Mesenchymal stem cell (in vitro differentiated cells and primary cell): ENCODE measurements around the gene ABCB11.
"Not testable (repeated sequence)": the region's sequence is repeated elsewhere in the genome, so short reads cannot be mapped to it uniquely, and the experiment has no call there.

Experiments used
- DNase-seq: peaks from one replicate; pipeline ENCODE4 v3.0.0-alpha.2; 2013
- H2AFZ ChIP-seq: one replicate; pipeline ENCODE4 v1.6.1; 2013; ENCODE audit warnings: low read depth, mild to moderate bottlenecking, control low read depth, inconsistent platforms, low read length, moderate library complexity
- H2AK5ac ChIP-seq: 2 replicates; pipeline ENCODE4 v1.6.1; 2013; ENCODE audit warnings: low read length, moderate library complexity, mild to moderate bottlenecking, inconsistent platforms; ENCODE audit not compliant: severe bottlenecking
- H2BK120ac ChIP-seq: one replicate; pipeline ENCODE4 v1.6.1; 2013; ENCODE audit warnings: low read depth, mild to moderate bottlenecking, inconsistent platforms, low read length, moderate library complexity
- H2BK12ac ChIP-seq, 2 experiments: one replicate each; pipeline ENCODE4 v1.6.1; 2013; ENCODE audit warnings: inconsistent platforms in 2 of 2, low read length in 2 of 2, mild to moderate bottlenecking in 2 of 2, moderate library complexity in 2 of 2, control low read depth in 1 of 2
- H2BK15ac ChIP-seq: one replicate; pipeline ENCODE4 v1.6.1; 2013; ENCODE audit warnings: mild to moderate bottlenecking, low read depth, inconsistent platforms; ENCODE audit not compliant: poor library complexity, severe bottlenecking
- H2BK5ac ChIP-seq: 2 replicates; pipeline ENCODE4 v1.6.1; 2013; ENCODE audit warnings: low read depth, mild to moderate bottlenecking, low read length, control low read depth, inconsistent platforms; ENCODE audit not compliant: poor library complexity, severe bottlenecking
- H3K14ac ChIP-seq, 2 experiments: one replicate each; pipeline ENCODE4 v1.6.1; 2013; ENCODE audit warnings: inconsistent platforms in 2 of 2, low read length in 2 of 2, control low read depth in 1 of 2, mild to moderate bottlenecking in 1 of 2, moderate library complexity in 1 of 2
- H3K18ac ChIP-seq, 2 experiments: one replicate each; pipeline ENCODE4 v1.6.1; 2013; ENCODE audit warnings: inconsistent platforms in 2 of 2, low read length in 2 of 2, control low read depth in 1 of 2, low read depth in 1 of 2, mild to moderate bottlenecking in 1 of 2
- H3K23ac ChIP-seq, 2 experiments: one replicate each; pipeline ENCODE4 v1.6.1; 2013; ENCODE audit warnings: inconsistent platforms in 2 of 2, low read length in 2 of 2, mild to moderate bottlenecking in 2 of 2, moderate library complexity in 2 of 2, control low read depth in 1 of 2
- H3K27ac ChIP-seq: 2 replicates; pipeline ENCODE4 v1.5.1; 2013; ENCODE audit warnings: mild to moderate bottlenecking, moderate library complexity, low read length, control low read depth, inconsistent platforms; ENCODE audit not compliant: poor library complexity, severe bottlenecking
- H3K27me3 ChIP-seq, 2 experiments: 2 replicates each; pipeline versions ENCODE4 v1.6.1 to v1.7.0; 2013; ENCODE audit warnings: low read length in 2 of 2, mild to moderate bottlenecking in 2 of 2, moderate library complexity in 2 of 2, control low read depth in 1 of 2, inconsistent platforms in 1 of 2; ENCODE audit not compliant: control insufficient read depth in 1 of 2, insufficient read depth in 1 of 2
- H3K36me3 ChIP-seq, 2 experiments: 2 replicates each; pipeline versions ENCODE4 v1.6.1 to v1.7.0; 2013; ENCODE audit warnings: low read length in 2 of 2, control low read depth in 1 of 2, inconsistent platforms in 1 of 2, low read depth in 1 of 2, mild to moderate bottlenecking in 1 of 2; ENCODE audit not compliant: insufficient read depth in 2 of 2, control insufficient read depth in 1 of 2
- H3K4ac ChIP-seq, 2 experiments: one replicate each; pipeline ENCODE4 v1.6.1; 2013; ENCODE audit warnings: inconsistent platforms in 2 of 2, low read length in 2 of 2, mild to moderate bottlenecking in 2 of 2, moderate library complexity in 2 of 2, control low read depth in 1 of 2, low read depth in 1 of 2
- H3K4me1 ChIP-seq: 2 replicates; pipeline ENCODE4 v1.6.1; 2013; ENCODE audit warnings: low read depth, low read length, control low read depth; ENCODE audit not compliant: control insufficient read depth, insufficient read depth
- H3K4me2 ChIP-seq: 2 replicates; pipeline ENCODE4 v1.6.1; 2013; ENCODE audit warnings: low read length, mild to moderate bottlenecking, inconsistent platforms; ENCODE audit not compliant: poor library complexity, severe bottlenecking
- H3K4me3 ChIP-seq, 2 experiments: 2 replicates each; pipeline versions ENCODE4 v1.5.1 to v1.7.0; 2013; ENCODE audit warnings: low read length in 2 of 2, mild to moderate bottlenecking in 2 of 2, control low read depth in 1 of 2, low read depth in 1 of 2; ENCODE audit not compliant: insufficient read depth in 1 of 2
- H3K79me1 ChIP-seq: replicated peaks from 2 replicates; pipeline ENCODE4 v1.6.1; 2013; ENCODE audit warnings: mild to moderate bottlenecking, control low read depth, low read length, inconsistent platforms; ENCODE audit not compliant: poor library complexity, severe bottlenecking
- H3K9ac ChIP-seq: 2 replicates; pipeline ENCODE4 v1.7.0; 2013; ENCODE audit warnings: mild to moderate bottlenecking, low read length, moderate library complexity
- H3K9me3 ChIP-seq: 2 replicates; pipeline ENCODE4 v1.7.0; 2013; ENCODE audit warnings: mild to moderate bottlenecking, low read length; ENCODE audit not compliant: control insufficient read depth
- H4K8ac ChIP-seq: one replicate; pipeline ENCODE4 v1.6.1; 2013; ENCODE audit warnings: inconsistent platforms, mild to moderate bottlenecking, low read length, moderate library complexity
- H4K91ac ChIP-seq: one replicate; pipeline ENCODE4 v1.6.1; 2013; ENCODE audit warnings: mild to moderate bottlenecking, low read length, inconsistent platforms
- WGBS: methylation state at CpG from one replicate; pipeline ENCODE4 v1.1.7; 2013; ENCODE audit warnings: mixed read lengths; 5-methylcytosine and 5-hydroxymethylcytosine counted together

Gene ABCB11

DNA sequence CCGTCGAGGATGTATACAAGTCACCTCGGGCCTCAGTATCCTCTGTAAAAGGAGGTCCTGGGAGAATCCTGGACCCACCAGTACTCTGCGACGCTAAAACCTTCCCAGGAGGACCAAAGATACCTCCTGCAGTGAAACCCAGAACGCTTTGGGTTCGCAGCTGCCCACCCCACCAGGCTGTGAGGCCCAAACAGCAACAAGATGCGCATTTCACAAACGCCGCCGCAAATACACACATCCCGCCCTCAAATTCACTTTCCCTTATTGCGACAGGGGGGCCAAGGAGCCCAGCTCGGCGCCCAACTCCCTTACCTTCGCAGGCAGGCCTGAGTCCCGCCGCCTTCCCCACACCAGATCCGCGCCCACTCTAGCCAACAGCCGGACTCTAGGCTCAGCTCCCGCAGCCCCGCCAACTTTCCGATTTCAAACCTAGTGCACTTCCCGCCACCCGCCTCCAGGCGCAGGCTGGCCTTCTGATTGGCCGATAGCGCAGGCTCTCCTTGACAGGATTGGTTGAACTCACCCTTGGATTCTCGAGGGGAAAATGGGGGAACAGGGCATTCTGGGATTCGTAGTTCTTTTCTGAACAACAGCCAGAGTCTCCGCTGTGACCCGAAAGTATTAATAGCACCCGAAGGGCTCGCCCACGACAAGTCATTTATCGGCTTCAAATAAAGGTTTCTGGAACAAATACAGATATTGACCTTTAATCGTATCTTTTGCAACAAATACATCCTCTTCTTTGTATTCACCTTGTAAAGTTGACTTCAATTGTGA lies 140.9 kb downstream of the ABCB11 start, which contains the start of gene SPC25:
SPC25 (minus strand) TSS at position 425 of the 777 bp plus-strand sequence. CDS start 911 bp downstream, outside the sequence.
- H2BK5ac ChIP-seq: no peak within 1 kb of the TSS

DNA sequence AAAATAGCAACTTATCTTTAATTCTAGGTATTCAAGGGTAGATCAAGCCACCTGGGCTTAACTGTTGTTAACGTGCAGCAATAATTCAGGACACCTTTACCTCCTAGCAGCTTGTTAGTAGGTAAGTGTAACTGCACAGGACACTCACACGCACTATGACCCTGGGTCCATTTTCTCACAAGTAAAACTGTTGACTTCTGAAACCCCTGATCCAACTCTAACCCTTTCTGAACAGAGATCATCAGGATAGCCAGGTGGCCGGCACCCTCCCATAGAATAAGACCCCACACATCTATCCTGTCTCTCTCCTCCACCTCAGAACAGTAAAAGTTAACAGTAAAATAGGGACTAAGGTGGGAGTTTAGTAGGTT lies 141.5 kb downstream of the ABCB11 start:
- Histone ChIP-seq H3K27me3 (no peaks in the 10 kb centered on the region), H3K4me2 (peak overlapping the region; percentile 98), H3K18ac (no peak overlapping the region), H2AK5ac (no peak overlapping the region), H2BK5ac (no peak overlapping the region), H4K91ac (no peak overlapping the region), H3K9ac (peak overlapping the region; percentile 71), H2BK120ac (no peak overlapping the region), H3K14ac (no peak overlapping the region), H3K4ac (no peak overlapping the region), H3K23ac (no peak overlapping the region), H3K36me3 (no peaks in the 10 kb centered on the region), H2AFZ (no peak overlapping the region), H3K79me1 (peaks cover 17% of the 10 kb centered on the region), H2BK12ac (no peak overlapping the region), H3K4me1 (peaks cover 6% of the 10 kb centered on the region), H3K27ac (no peak overlapping the region), H3K4me3 (peak overlapping the region in 1 of 2 experiments; percentile 87), H2BK15ac (no peak overlapping the region), H3K9me3 (no peaks in the 10 kb centered on the region), H4K8ac (no peak overlapping the region)
- WGBS: 44% methylated on average over 2 of the region's 3 CpGs
- DNase-seq: no peak

More for the DNA sequence above, 140.9 kb downstream of the ABCB11 start, which contains the start of gene SPC25:
- Histone ChIP-seq H3K4me1 (peaks cover 6% of the 10 kb centered on the region), H3K79me1 (peaks cover 14% of the 10 kb centered on the region), H3K4ac (no peak within 1 kb of the TSS), H3K18ac (no peak within 1 kb of the TSS), H3K4me2 (peak within 1 kb of the TSS; percentile 98), H3K4me3 (peak within 1 kb of the TSS; percentile 73 to 87), H2BK12ac (no peak within 1 kb of the TSS), H3K27ac (no peak within 1 kb of the TSS), H3K9me3 (no peaks in the 10 kb centered on the region), H4K8ac (no peak within 1 kb of the TSS), H3K14ac (no peak within 1 kb of the TSS), H3K23ac (no peak within 1 kb of the TSS), H2AFZ (peak within 1 kb of the TSS; percentile 83), H2BK15ac (no peak within 1 kb of the TSS), H2AK5ac (no peak within 1 kb of the TSS), H3K9ac (peak within 1 kb of the TSS; percentile 71), H2BK120ac (no peak within 1 kb of the TSS), H4K91ac (no peak within 1 kb of the TSS), H3K27me3 (no peaks in the 10 kb centered on the region), H3K36me3 (no peaks in the 10 kb centered on the region)
- WGBS: under 1% methylated on average over 31 of the region's 38 CpGs
- peak; percentile 91 for DNase-seq

DNA sequence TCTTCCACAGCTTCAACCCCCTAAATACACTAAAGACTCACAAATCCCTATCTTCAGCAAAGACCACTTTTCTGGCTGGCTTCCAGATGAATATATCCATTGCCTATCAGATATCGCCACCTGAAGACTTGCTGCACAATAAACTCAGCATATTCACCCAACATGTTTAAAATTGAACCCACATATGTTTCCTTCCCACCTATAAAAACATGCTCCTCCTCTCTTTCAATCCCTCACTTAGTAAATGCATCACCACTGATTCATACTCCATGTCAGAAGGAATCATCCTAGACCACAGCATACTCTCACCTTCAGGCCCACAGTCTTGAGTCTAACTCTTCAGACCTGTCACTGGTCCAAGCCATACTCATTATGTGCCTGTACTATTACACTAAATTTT lies 146.1 kb downstream of the ABCB11 start:
- no peak overlapping the region for H3K4me2 ChIP-seq
- no peak overlapping the region for H3K4ac ChIP-seq
- H3K14ac ChIP-seq: no peak overlapping the region
- H2BK120ac ChIP-seq: no peak overlapping the region
- H2BK12ac ChIP-seq: no peak overlapping the region
- no peaks in the 10 kb centered on the region for H3K36me3 ChIP-seq
- peaks cover 6% of the 10 kb centered on the region for H3K4me1 ChIP-seq
- H4K8ac ChIP-seq: no peak overlapping the region
- H3K18ac ChIP-seq: no peak overlapping the region
- no peak overlapping the region for H3K27ac ChIP-seq
- H3K9ac ChIP-seq: no peak overlapping the region
- H2AK5ac ChIP-seq: no peak overlapping the region
- H4K91ac ChIP-seq: no peak overlapping the region
- DNase-seq: no peak
- H2BK15ac ChIP-seq: no peak overlapping the region
- H3K9me3 ChIP-seq: no peaks in the 10 kb centered on the region
- H3K27me3 ChIP-seq: no peaks in the 10 kb centered on the region
- peaks cover 24% of the 10 kb centered on the region for H3K79me1 ChIP-seq
- no peak overlapping the region for H3K4me3 ChIP-seq
- no peak overlapping the region for H2BK5ac ChIP-seq
- no peak overlapping the region for H2AFZ ChIP-seq
- no peak overlapping the region for H3K23ac ChIP-seq
- WGBS: 97% methylated on average over 1 of the region's 1 CpG

DNA sequence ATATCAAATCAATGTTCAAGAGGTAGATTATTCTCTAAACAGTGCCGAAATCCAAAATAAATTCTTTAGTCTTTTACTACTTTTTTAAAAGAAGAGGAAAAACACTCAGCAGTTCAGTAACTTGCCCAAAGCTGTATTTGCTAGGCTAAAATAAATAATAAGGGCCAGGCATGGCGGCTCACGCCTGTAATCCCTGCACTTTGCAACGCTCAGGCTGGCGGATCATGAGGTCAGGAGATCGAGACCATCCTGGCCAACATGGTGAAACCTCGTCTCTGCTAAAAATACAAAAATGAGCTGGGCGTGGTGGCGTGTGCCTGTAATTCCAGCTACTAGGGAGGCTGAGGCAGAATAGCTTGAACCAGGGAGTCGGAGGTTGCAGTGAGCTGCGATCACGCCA lies 149.0 kb downstream of the ABCB11 start:
- not testable (repeated sequence) for H2AK5ac ChIP-seq, H2AFZ ChIP-seq, H3K4me2 ChIP-seq, H3K4ac ChIP-seq, H2BK5ac ChIP-seq, H4K91ac ChIP-seq, H3K18ac ChIP-seq, H3K4me3 ChIP-seq, H2BK120ac ChIP-seq, DNase-seq, H2BK15ac ChIP-seq, H3K23ac ChIP-seq, H3K36me3 ChIP-seq, H3K14ac ChIP-seq, H3K27me3 ChIP-seq, H3K27ac ChIP-seq, H2BK12ac ChIP-seq, H3K4me1 ChIP-seq, H3K9ac ChIP-seq, H3K9me3 ChIP-seq, H4K8ac ChIP-seq
- H3K79me1 ChIP-seq: peaks cover 17% of the 10 kb centered on the region
- WGBS: over 99% methylated on average over 11 of the region's 12 CpGs
